Measurements from ENCODE around the gene FOXP1.

FOXP1 gene

GRCh38 chr3:71497367-71497897 is 86.1 kb downstream of the FOXP1 start:
- no peak overlapping the region for H3K4me3 ChIP-seq (ENCODE audit: low read length)
- DNase-seq (ENCODE audit: low read depth, low spot score): no peak

GRCh38 chr3:71495708-71496472 is 87.6 kb downstream of the FOXP1 start:
- no peak for DNase-seq (ENCODE audit: low read depth, low spot score)
- no peak overlapping the region for H3K4me3 ChIP-seq (ENCODE audit: low read length)

- no peak for DNase-seq (ENCODE audit: low read depth, low spot score)
These were observed 89.3 kb downstream of the FOXP1 start for GRCh38 chr3:71494212-71494611.

GRCh38 chr3:71492974-71493771 is 90.4 kb downstream of the FOXP1 start:
- H3K4me3 ChIP-seq (ENCODE audit: low read length): no peak overlapping the region
- DNase-seq (ENCODE audit: low read depth, low spot score): no peak

More at GRCh38 chr3:71494212-71494611, 89.3 kb downstream of the FOXP1 start:
- H3K4me3 ChIP-seq (ENCODE audit: low read length): no peak overlapping the region

GRCh38 chr3:71492566-71492965 is 91.0 kb downstream of the FOXP1 start:
- DNase-seq (ENCODE audit: low read depth, low spot score): no peak
- H3K4me3 ChIP-seq (ENCODE audit: low read length): no peak overlapping the region

GRCh38 chr3:71491154-71491752 is 92.3 kb downstream of the FOXP1 start:
- no peak for DNase-seq (ENCODE audit: low read depth, low spot score)
- H3K4me3 ChIP-seq (ENCODE audit: low read length): no peak overlapping the region

- H3K4me3 ChIP-seq (ENCODE audit: low read length): no peak overlapping the region
- no peak for DNase-seq (ENCODE audit: low read depth, low spot score)
These were observed 92.8 kb downstream of the FOXP1 start for GRCh38 chr3:71490692-71491091.

GRCh38 chr3:71489315-71489761 is 94.2 kb downstream of the FOXP1 start:
- no peak overlapping the region for H3K4me3 ChIP-seq (ENCODE audit: low read length)
- no peak for DNase-seq (ENCODE audit: low read depth, low spot score)

- no peak overlapping the region for H3K4me3 ChIP-seq (ENCODE audit: low read length)
- DNase-seq (ENCODE audit: low read depth, low spot score): no peak
These were observed 94.6 kb downstream of the FOXP1 start for GRCh38 chr3:71488882-71489281.

GRCh38 chr3:71488391-71488809 is 95.1 kb downstream of the FOXP1 start:
- no peak for DNase-seq (ENCODE audit: low read depth, low spot score)
- no peak overlapping the region for H3K4me3 ChIP-seq (ENCODE audit: low read length)

- no peak overlapping the region for H3K4me3 ChIP-seq (ENCODE audit: low read length)
- DNase-seq (ENCODE audit: low read depth, low spot score): no peak
These were observed 96.1 kb downstream of the FOXP1 start for GRCh38 chr3:71487418-71487817.

- no peak for DNase-seq (ENCODE audit: low read depth, low spot score)
- H3K4me3 ChIP-seq (ENCODE audit: low read length): no peak overlapping the region
These were observed 96.7 kb downstream of the FOXP1 start for GRCh38 chr3:71486831-71487230.

GRCh38 chr3:71485896-71486295 is 97.6 kb downstream of the FOXP1 start:
- DNase-seq (ENCODE audit: low read depth, low spot score): no peak

GRCh38 chr3:71484452-71484851 is 99.1 kb downstream of the FOXP1 start:
- no peak overlapping the region for H3K4me3 ChIP-seq (ENCODE audit: low read length)
- DNase-seq (ENCODE audit: low read depth, low spot score): no peak

More at GRCh38 chr3:71485896-71486295, 97.6 kb downstream of the FOXP1 start:
- no peak overlapping the region for H3K4me3 ChIP-seq (ENCODE audit: low read length)

- no peak for DNase-seq (ENCODE audit: low read depth, low spot score)
- H3K4me3 ChIP-seq (ENCODE audit: low read length): no peak overlapping the region
These were observed 99.5 kb downstream of the FOXP1 start for GRCh38 chr3:71484047-71484446.

GRCh38 chr3:71482771-71483170 is 100.8 kb downstream of the FOXP1 start:
- no peak for DNase-seq (ENCODE audit: low read depth, low spot score)
- H3K4me3 ChIP-seq (ENCODE audit: low read length): no peak overlapping the region

GRCh38 chr3:71478568-71478967 is 105.0 kb downstream of the FOXP1 start:
- DNase-seq (ENCODE audit: low read depth, low spot score): no peak
- H3K4me3 ChIP-seq (ENCODE audit: low read length): no peak overlapping the region

- no peak for DNase-seq (ENCODE audit: low read depth, low spot score)
- no peak overlapping the region for H3K4me3 ChIP-seq (ENCODE audit: low read length)
These were observed 106.6 kb downstream of the FOXP1 start for GRCh38 chr3:71476950-71477349.

GRCh38 chr3:71469138-71469435 is 114.4 kb downstream of the FOXP1 start:
- no peak overlapping the region for H3K4me3 ChIP-seq (ENCODE audit: low read length)
- no peak for DNase-seq (ENCODE audit: low read depth, low spot score)

Measured in Jurkat, Clone E6-1 (cell line).